T-helper 17 cell (primary cell): Measurements from ENCODE around the gene L3MBTL4. TPM values are rescaled to one million over a fixed set of nuclear protein-coding genes. Genes with fewer than 3 reads are reported as not detected.

ENCODE experiments used
- ATAC-seq: fragments of 150-1000 bp; cut with Tn5 transposase; 2 replicates; pipeline ENCODE4 v1.10.0; 2021; ENCODE audit warnings: mild to moderate bottlenecking, moderate library complexity
- DNase-seq, 3 donors: peaks; one replicate each; pipeline versions ENCODE4 v3.0.0 to v3.0.0-alpha.2; 2020 to 2021
- H3K9me3 ChIP-seq: one replicate; pipeline ENCODE4 v1.7.0; 2013; ENCODE audit warnings: low read length, mild to moderate bottlenecking; ENCODE audit not compliant: control insufficient read depth, poor library complexity, severe bottlenecking
- H3K27ac Mint-ChIP-seq: one replicate; pipeline ENCODE4 v1.8.0; 2022; ENCODE audit warnings: mild to moderate bottlenecking, moderate library complexity, mixed read lengths
- H3K27me3 Mint-ChIP-seq: one replicate; pipeline ENCODE4 v1.8.0; 2022; ENCODE audit warnings: mixed read lengths
- H3K36me3 Mint-ChIP-seq: one replicate; pipeline ENCODE4 v1.8.0; 2022; ENCODE audit warnings: low read depth, mixed read lengths
- H3K4me1 Mint-ChIP-seq: one replicate; pipeline ENCODE4 v1.8.0; 2022; ENCODE audit warnings: mild to moderate bottlenecking, mixed read lengths
- H3K4me3 Mint-ChIP-seq: one replicate; pipeline ENCODE4 v1.8.0; 2022; ENCODE audit warnings: mild to moderate bottlenecking, moderate library complexity, mixed read lengths
- total RNA-seq, 4 donors: library from RNA in 2 of 4; stranded (reverse) in 2 of 4; gene quantifications; one replicate each; pipeline ENCODE4 v1.2.3 and lab custom pipeline; 2022 to 2026

L3MBTL4 gene
- total RNA-seq, 2 donors from 2014 or later: 0.18 to 0.80 TPM

- DNase-seq (no peak), ATAC-seq (no peak)
- Mint-ChIP-seq H3K27ac (no peak overlapping the region), H3K36me3 (no peaks in the 10 kb centered on the region), H3K4me1 (no peaks in the 10 kb centered on the region), H3K27me3 (peaks cover 7% of the 10 kb centered on the region), H3K4me3 (no peak overlapping the region)
- H3K9me3 ChIP-seq: no peaks in the 10 kb centered on the region
Measured at GRCh38 chr18:5955861-5956260, 458.9 kb downstream of the L3MBTL4 start.

- Mint-ChIP-seq H3K36me3 (no peaks in the 10 kb centered on the region), H3K4me1 (no peaks in the 10 kb centered on the region), H3K27ac (no peak overlapping the region), H3K27me3 (peaks cover 7% of the 10 kb centered on the region), H3K4me3 (no peak overlapping the region)
- ATAC-seq: no peak
- H3K9me3 ChIP-seq: no peaks in the 10 kb centered on the region
- DNase-seq: no peak
Measured at GRCh38 chr18:5951515-5952091, 463.1 kb downstream of the L3MBTL4 start.

- no peaks in the 10 kb centered on the region for H3K9me3 ChIP-seq
- no peak for ATAC-seq
- Mint-ChIP-seq H3K27me3 (peaks cover 7% of the 10 kb centered on the region), H3K4me3 (no peak overlapping the region), H3K4me1 (no peaks in the 10 kb centered on the region), H3K27ac (no peak overlapping the region), H3K36me3 (no peaks in the 10 kb centered on the region)
- DNase-seq: no peak
Measured at GRCh38 chr18:5948781-5949180, 465.9 kb downstream of the L3MBTL4 start.

- DNase-seq (no peak), ATAC-seq (no peak)
- no peaks in the 10 kb centered on the region for H3K9me3 ChIP-seq
- Mint-ChIP-seq H3K27me3 (peaks cover 11% of the 10 kb centered on the region), H3K36me3 (no peaks in the 10 kb centered on the region), H3K4me1 (no peaks in the 10 kb centered on the region), H3K27ac (no peak overlapping the region), H3K4me3 (no peak overlapping the region)
Measured at GRCh38 chr18:5948237-5948636, 466.5 kb downstream of the L3MBTL4 start.

GRCh38 chr18:5944448-5944847 lies 470.3 kb downstream of the L3MBTL4 start:
- Mint-ChIP-seq H3K4me3 (no peak overlapping the region), H3K4me1 (no peaks in the 10 kb centered on the region), H3K36me3 (no peaks in the 10 kb centered on the region), H3K27me3 (peaks cover 5% of the 10 kb centered on the region), H3K27ac (no peak overlapping the region)
- no peaks in the 10 kb centered on the region for H3K9me3 ChIP-seq
- no peak for DNase-seq
- ATAC-seq: no peak

GRCh38 chr18:5943514-5943913 lies 471.2 kb downstream of the L3MBTL4 start:
- DNase-seq (no peak), ATAC-seq (no peak)
- no peak overlapping the region for H3K4me3 Mint-ChIP-seq
- peaks cover 5% of the 10 kb centered on the region for H3K27me3 Mint-ChIP-seq
- H3K36me3 Mint-ChIP-seq: no peaks in the 10 kb centered on the region
- no peaks in the 10 kb centered on the region for H3K4me1 Mint-ChIP-seq
- H3K9me3 ChIP-seq: no peaks in the 10 kb centered on the region
- peak overlapping the region; percentile 27 for H3K27ac Mint-ChIP-seq

GRCh38 chr18:5942591-5942990 lies 472.1 kb downstream of the L3MBTL4 start:
- no peaks in the 10 kb centered on the region for H3K36me3 Mint-ChIP-seq
- H3K27me3 Mint-ChIP-seq: peaks cover 5% of the 10 kb centered on the region
- no peak overlapping the region for H3K27ac Mint-ChIP-seq
- no peaks in the 10 kb centered on the region for H3K4me1 Mint-ChIP-seq
- ATAC-seq (no peak), DNase-seq (no peak)
- no peaks in the 10 kb centered on the region for H3K9me3 ChIP-seq
- H3K4me3 Mint-ChIP-seq: no peak overlapping the region

GRCh38 chr18:5941890-5942289 lies 472.8 kb downstream of the L3MBTL4 start:
- Mint-ChIP-seq H3K4me3 (no peak overlapping the region), H3K4me1 (no peaks in the 10 kb centered on the region), H3K27me3 (peaks cover 5% of the 10 kb centered on the region), H3K36me3 (no peaks in the 10 kb centered on the region), H3K27ac (no peak overlapping the region)
- H3K9me3 ChIP-seq: no peaks in the 10 kb centered on the region
- DNase-seq: no peak
- no peak for ATAC-seq

GRCh38 chr18:5939801-5940667 lies 474.7 kb downstream of the L3MBTL4 start:
- no peaks in the 10 kb centered on the region for H3K9me3 ChIP-seq
- Mint-ChIP-seq H3K27ac (no peak overlapping the region), H3K36me3 (no peaks in the 10 kb centered on the region), H3K4me3 (no peak overlapping the region), H3K4me1 (no peaks in the 10 kb centered on the region), H3K27me3 (peaks cover 5% of the 10 kb centered on the region)
- no peak for ATAC-seq
- no peak for DNase-seq

GRCh38 chr18:5937795-5938194 lies 476.9 kb downstream of the L3MBTL4 start:
- no peaks in the 10 kb centered on the region for H3K9me3 ChIP-seq
- Mint-ChIP-seq H3K27me3 (no peaks in the 10 kb centered on the region), H3K4me1 (no peaks in the 10 kb centered on the region), H3K36me3 (no peaks in the 10 kb centered on the region), H3K4me3 (no peak overlapping the region), H3K27ac (no peak overlapping the region)
- DNase-seq: no peak
- no peak for ATAC-seq

- no peak for DNase-seq
- no peaks in the 10 kb centered on the region for H3K9me3 ChIP-seq
- H3K27me3 Mint-ChIP-seq: no peaks in the 10 kb centered on the region
- no peak overlapping the region for H3K27ac Mint-ChIP-seq
- no peak overlapping the region for H3K4me3 Mint-ChIP-seq
- H3K36me3 Mint-ChIP-seq: no peaks in the 10 kb centered on the region
- H3K4me1 Mint-ChIP-seq: no peaks in the 10 kb centered on the region
- ATAC-seq: no peak
Measured at GRCh38 chr18:5937121-5937520, 477.6 kb downstream of the L3MBTL4 start.

- no peaks in the 10 kb centered on the region for H3K36me3 Mint-ChIP-seq
- DNase-seq: no peak
- H3K4me1 Mint-ChIP-seq: no peaks in the 10 kb centered on the region
- no peaks in the 10 kb centered on the region for H3K9me3 ChIP-seq
- H3K27ac Mint-ChIP-seq: no peak overlapping the region
- no peak for ATAC-seq
- H3K4me3 Mint-ChIP-seq: no peak overlapping the region
- no peaks in the 10 kb centered on the region for H3K27me3 Mint-ChIP-seq
Measured at GRCh38 chr18:5930789-5931188, 483.9 kb downstream of the L3MBTL4 start.

- H3K27me3 Mint-ChIP-seq: peaks cover 11% of the 10 kb centered on the region
- H3K27ac Mint-ChIP-seq: no peak overlapping the region
- no peaks in the 10 kb centered on the region for H3K36me3 Mint-ChIP-seq
- no peaks in the 10 kb centered on the region for H3K9me3 ChIP-seq
- H3K4me3 Mint-ChIP-seq: no peak overlapping the region
- DNase-seq (no peak), ATAC-seq (no peak)
- no peaks in the 10 kb centered on the region for H3K4me1 Mint-ChIP-seq
Measured at GRCh38 chr18:5918205-5918858, 496.4 kb downstream of the L3MBTL4 start.
